Stimulated activated memory B cell treated with anti-CD40 and anti-IgM and Interleukin-4, amounts not matched to agents 10 μg/mL and 1 μg/mL and 100 μg/mL, for 72 hours (primary cell): ENCODE results near the gene TMEM156.
"Not testable (repeated sequence)": the region's sequence is repeated elsewhere in the genome, so short reads cannot be mapped to it uniquely, and the experiment has no call there.

ENCODE experiments used
- ATAC-seq: fragments of 150-1000 bp; cut with Tn5 transposase; 2 replicates; pipeline ENCODE4 v1.10.0; 2021
- H3K27ac Mint-ChIP-seq: one replicate; pipeline ENCODE4 v1.8.0; 2022; ENCODE audit warnings: mild to moderate bottlenecking, mixed read lengths
- H3K27me3 Mint-ChIP-seq: one replicate; pipeline ENCODE4 v1.8.0; 2022; ENCODE audit warnings: mixed read lengths
- H3K36me3 Mint-ChIP-seq: one replicate; pipeline ENCODE4 v1.8.0; 2022; ENCODE audit warnings: mixed read lengths
- H3K4me1 Mint-ChIP-seq: one replicate; pipeline ENCODE4 v1.8.0; 2022; ENCODE audit warnings: mixed read lengths
- H3K4me3 Mint-ChIP-seq: one replicate; pipeline ENCODE4 v1.8.0; 2022; ENCODE audit warnings: mild to moderate bottlenecking, moderate library complexity, mixed read lengths
- H3K9me3 Mint-ChIP-seq: one replicate; pipeline ENCODE4 v1.8.0; 2022; ENCODE audit warnings: mixed read lengths

The TMEM156 gene

GRCh38 chr4:38943343-38943742 lies 88.9 kb downstream of the TMEM156 start:
- Mint-ChIP-seq H3K4me3 (no peak overlapping the region), H3K4me1 (peaks cover 30% of the 10 kb centered on the region), H3K36me3 (peaks cover 6% of the 10 kb centered on the region), H3K27ac (no peak overlapping the region), H3K9me3 (no peaks in the 10 kb centered on the region), H3K27me3 (no peaks in the 10 kb centered on the region)
- ATAC-seq, result no peak

DNA sequence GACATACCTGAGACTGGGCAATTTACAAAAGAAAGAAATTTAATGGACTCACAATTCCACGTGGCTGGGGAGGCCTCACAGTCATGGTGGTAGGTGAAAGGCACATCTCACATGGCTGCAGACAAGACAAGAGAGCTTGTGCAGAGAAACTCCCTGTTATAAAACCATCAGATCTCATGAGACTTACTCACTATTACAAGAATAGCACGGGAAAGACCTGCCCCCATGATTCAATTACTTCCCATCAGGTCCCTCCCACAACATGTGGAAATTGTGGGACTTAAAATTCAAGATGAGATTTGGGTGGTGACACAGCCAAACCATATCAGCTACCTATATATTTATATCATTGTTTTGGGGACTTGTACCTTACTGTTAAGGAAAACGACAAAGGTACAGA lies 90.3 kb downstream of the TMEM156 start:
- H3K27ac Mint-ChIP-seq, result peak overlapping the region; percentile 9
- ATAC-seq, H3K36me3 Mint-ChIP-seq, H3K27me3 Mint-ChIP-seq, H3K9me3 Mint-ChIP-seq, H3K4me3 Mint-ChIP-seq: not testable (repeated sequence)
- H3K4me1 Mint-ChIP-seq, result peaks cover 26% of the 10 kb centered on the region

DNA sequence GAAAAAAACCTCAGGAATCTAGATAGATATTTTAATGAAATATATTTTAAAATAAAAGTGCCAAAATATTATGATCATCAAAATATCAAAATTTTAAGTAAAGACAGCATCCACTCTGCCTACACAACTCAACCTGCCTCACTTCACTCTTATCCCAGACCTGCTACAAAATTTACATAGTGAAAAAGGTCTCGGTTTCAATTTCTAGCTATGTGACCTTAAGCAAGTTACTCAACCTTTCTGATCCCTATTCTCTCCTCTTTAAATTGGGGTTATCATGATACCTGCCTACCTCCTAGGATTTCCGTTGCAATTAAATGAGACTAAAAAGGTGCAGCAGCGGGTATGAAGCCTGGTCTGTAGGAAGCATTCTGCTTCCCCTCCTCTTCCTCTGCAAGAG lies 91.7 kb downstream of the TMEM156 start:
- H3K4me1 Mint-ChIP-seq, result peaks cover 23% of the 10 kb centered on the region
- ATAC-seq, result no peak
- no peak overlapping the region for H3K4me3 Mint-ChIP-seq
- peaks cover 6% of the 10 kb centered on the region for H3K36me3 Mint-ChIP-seq
- H3K27ac Mint-ChIP-seq, result no peak overlapping the region
- no peaks in the 10 kb centered on the region for H3K27me3 Mint-ChIP-seq
- H3K9me3 Mint-ChIP-seq, result no peaks in the 10 kb centered on the region

DNA sequence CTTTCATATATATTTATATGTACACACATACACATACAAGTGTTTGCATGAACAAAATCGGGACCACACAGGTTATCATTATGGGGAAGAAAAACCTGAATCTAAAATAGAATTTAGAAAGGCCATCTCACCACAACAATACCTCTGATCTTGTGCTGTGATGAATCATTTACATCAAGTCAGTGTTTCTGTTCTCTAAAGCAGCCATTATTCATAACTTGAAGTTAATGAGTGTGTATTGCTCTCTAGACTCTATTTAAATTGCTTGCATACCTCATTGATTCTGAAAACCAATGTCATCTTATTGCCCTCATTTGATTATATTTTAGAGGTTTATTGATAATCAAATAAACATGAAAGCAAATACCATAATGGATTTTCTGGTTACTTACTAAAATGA lies 93.0 kb downstream of the TMEM156 start:
- Mint-ChIP-seq H3K4me3 (no peak overlapping the region), H3K27me3 (no peaks in the 10 kb centered on the region)

GRCh38 chr4:38935391-38936073 lies 96.7 kb downstream of the TMEM156 start:
- Mint-ChIP-seq H3K36me3 (peaks cover 10% of the 10 kb centered on the region), H3K27ac (no peak overlapping the region), H3K9me3 (no peaks in the 10 kb centered on the region), H3K27me3 (no peaks in the 10 kb centered on the region), H3K4me3 (no peak overlapping the region), H3K4me1 (peaks cover 18% of the 10 kb centered on the region)
- ATAC-seq, result no peak

More for the DNA sequence above, 93.0 kb downstream of the TMEM156 start:
- H3K36me3 Mint-ChIP-seq, result peaks cover 6% of the 10 kb centered on the region
- peaks cover 23% of the 10 kb centered on the region for H3K4me1 Mint-ChIP-seq
- peak; percentile 92 for ATAC-seq
- peak overlapping the region; percentile 58 for H3K27ac Mint-ChIP-seq
- no peaks in the 10 kb centered on the region for H3K9me3 Mint-ChIP-seq

DNA sequence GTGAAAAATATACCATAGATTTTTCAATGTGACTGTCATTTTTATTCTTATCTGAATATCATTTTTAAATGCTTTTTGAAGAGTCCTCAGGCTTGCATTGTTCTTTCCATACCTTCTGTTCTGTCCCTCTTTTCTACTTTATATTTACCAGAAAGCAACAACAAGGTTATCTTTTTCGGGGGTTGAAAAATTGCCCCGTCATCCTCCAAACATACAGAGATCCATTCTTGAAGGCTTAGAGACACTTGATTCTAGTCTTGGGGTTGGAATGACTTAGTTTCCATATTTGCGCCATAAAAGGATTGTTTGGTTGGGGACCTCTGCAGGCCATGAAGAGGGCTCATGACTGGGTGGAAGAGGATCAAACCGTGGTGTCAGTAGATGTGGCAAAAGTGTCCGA lies 101.1 kb downstream of the TMEM156 start:
- Mint-ChIP-seq H3K4me3 (no peak overlapping the region), H3K4me1 (peaks cover 17% of the 10 kb centered on the region), H3K27ac (no peak overlapping the region), H3K27me3 (no peaks in the 10 kb centered on the region), H3K36me3 (peaks cover 30% of the 10 kb centered on the region), H3K9me3 (no peaks in the 10 kb centered on the region)
- no peak for ATAC-seq

DNA sequence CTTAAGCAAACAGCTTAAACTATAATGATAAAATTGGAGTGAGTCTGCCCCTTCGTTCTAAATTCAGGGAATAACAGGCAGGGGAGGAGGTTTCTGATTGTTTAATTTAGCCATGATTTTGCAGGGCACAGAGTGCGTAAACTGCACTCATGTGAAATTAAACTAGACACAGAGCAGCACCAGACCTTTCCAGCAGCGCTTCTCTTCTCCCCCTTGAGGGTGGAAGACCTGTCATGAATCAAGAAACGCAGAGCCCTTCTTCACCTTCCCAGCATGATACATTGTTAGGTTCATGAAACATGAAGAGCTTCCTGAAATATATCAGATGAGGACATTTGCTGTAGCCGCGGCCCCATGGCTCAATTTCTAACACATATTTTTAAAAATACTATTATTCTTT lies 101.5 kb downstream of the TMEM156 start:
- peaks cover 30% of the 10 kb centered on the region for H3K36me3 Mint-ChIP-seq
- no peak overlapping the region for H3K4me3 Mint-ChIP-seq
- no peaks in the 10 kb centered on the region for H3K9me3 Mint-ChIP-seq
- H3K27me3 Mint-ChIP-seq, result no peaks in the 10 kb centered on the region
- no peak for ATAC-seq
- peak overlapping the region; percentile 60 for H3K27ac Mint-ChIP-seq
- peaks cover 17% of the 10 kb centered on the region for H3K4me1 Mint-ChIP-seq

DNA sequence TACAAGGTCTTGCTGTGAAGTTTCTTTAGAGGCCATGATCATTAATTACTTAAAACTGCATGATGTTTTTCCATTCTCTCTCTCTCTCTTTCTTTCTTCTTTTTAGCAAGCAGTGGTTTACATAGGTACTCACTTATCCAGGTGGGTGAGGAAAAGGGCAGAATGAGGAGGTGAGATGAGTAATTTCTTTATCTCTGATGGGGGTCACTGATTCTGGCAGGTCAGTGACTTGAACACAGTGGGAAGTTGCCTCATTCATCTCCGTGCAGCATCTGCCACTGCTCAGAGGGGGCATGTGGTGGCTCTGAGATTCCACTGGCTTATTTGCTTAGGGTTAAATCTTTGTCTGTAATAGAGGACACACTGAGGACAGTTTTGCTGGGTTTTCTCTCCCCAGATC lies 102.0 kb downstream of the TMEM156 start:
- H3K4me3 Mint-ChIP-seq, result no peak overlapping the region
- peak; percentile 93 for ATAC-seq
- peak overlapping the region; percentile 60 for H3K27ac Mint-ChIP-seq
- H3K27me3 Mint-ChIP-seq, result no peaks in the 10 kb centered on the region
- H3K4me1 Mint-ChIP-seq, result peaks cover 17% of the 10 kb centered on the region
- peaks cover 30% of the 10 kb centered on the region for H3K36me3 Mint-ChIP-seq
- no peaks in the 10 kb centered on the region for H3K9me3 Mint-ChIP-seq

DNA sequence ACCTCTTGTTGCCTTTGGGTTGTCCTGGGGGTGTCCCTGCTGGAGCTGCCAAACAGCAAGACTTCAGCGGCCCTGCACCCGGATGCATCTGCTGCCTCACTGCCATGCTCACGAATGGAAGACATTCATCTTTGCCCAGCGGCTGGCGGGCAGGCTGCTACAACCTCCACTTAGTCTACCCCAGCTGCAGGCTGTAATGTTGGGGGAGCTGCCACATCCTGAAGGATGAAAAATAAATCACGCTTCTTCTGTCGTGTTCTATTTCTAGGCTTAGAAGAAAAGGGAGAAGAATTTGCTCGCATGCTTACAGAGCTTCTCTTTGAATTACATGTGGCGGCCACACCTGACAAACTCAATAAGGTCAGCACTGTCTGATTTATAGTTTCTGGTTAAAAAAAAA lies 103.2 kb downstream of the TMEM156 start:
- no peak for ATAC-seq
- H3K4me3 Mint-ChIP-seq, result no peak overlapping the region
- H3K36me3 Mint-ChIP-seq, result peaks cover 30% of the 10 kb centered on the region
- no peaks in the 10 kb centered on the region for H3K27me3 Mint-ChIP-seq
- H3K4me1 Mint-ChIP-seq, result peaks cover 17% of the 10 kb centered on the region
- no peaks in the 10 kb centered on the region for H3K9me3 Mint-ChIP-seq
- H3K27ac Mint-ChIP-seq, result peak overlapping the region; percentile 60

DNA sequence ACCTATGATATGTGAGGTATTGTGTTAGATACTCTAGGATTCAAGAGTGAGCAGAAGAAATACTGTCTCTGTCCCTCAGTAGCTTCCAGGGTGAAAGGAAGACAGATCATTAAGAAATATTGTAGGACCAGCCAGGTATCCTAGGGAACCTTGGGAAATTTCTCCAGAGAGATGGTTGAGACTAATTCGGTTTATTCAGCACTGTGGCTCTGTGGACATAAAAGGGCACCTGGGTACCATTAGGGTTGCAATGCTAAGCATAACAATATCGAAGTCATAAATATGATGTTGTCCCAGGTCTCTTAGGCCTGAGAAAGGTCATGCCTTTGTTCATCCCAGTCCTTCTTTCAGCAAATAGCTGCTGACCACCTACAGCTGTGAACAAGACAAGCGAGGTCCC lies 103.6 kb downstream of the TMEM156 start:
- Mint-ChIP-seq H3K36me3 (peaks cover 30% of the 10 kb centered on the region), H3K27ac (peak overlapping the region; percentile 60), H3K4me1 (peaks cover 17% of the 10 kb centered on the region), H3K4me3 (no peak overlapping the region), H3K9me3 (no peaks in the 10 kb centered on the region), H3K27me3 (no peaks in the 10 kb centered on the region)
- ATAC-seq, result no peak

- H3K4me1 Mint-ChIP-seq, result peaks cover 17% of the 10 kb centered on the region
Measured at GRCh38 chr4:38926896-38927295, 105.3 kb downstream of the TMEM156 start.

DNA sequence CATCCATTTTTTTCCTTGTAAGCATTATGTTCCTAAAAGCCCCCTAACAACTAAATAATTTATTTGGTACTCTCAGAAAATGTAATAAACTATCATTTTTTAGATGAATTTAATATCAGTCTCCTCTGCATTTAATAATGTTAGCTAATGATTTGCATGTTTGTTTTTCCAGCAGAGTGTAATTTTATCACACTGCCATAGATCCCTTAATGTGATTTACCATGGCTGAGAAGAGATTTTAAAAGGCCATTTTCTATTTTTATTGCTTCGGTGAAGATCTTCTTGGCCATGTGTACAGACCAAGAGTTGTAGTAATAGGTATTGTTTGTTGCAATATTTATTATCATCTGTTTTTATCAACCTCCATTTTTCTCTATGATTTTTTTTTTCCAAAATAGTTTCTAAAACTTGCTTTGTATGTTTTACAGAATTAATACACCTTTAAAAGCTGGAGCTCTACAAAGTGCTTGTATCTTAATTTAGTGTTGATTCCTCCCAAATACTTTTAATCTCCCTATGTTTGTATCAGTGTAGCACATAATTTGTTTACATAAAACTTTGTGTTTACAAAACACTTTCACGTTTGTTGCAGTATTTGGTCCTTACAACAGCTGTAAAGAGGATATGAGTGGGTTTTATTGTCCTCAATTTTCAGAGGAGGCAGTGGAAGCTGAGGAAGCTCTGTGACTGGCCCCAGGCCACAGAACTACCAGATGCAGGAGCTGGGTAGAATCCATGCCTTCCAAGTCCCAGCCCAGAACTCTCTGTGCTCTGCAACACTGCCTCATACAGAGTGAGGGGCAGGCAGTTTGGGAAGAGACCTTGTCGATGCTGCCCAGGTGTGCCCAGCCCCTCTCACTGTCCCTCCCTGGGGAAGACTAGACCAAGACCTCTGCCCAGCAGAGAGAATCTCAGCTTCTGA lies 106.5 kb downstream of the TMEM156 start:
- no peak for ATAC-seq
- Mint-ChIP-seq H3K4me1 (peaks cover 19% of the 10 kb centered on the region), H3K4me3 (no peak overlapping the region), H3K27ac (no peak overlapping the region), H3K9me3 (no peaks in the 10 kb centered on the region), H3K36me3 (peaks cover 20% of the 10 kb centered on the region), H3K27me3 (no peaks in the 10 kb centered on the region)

More at GRCh38 chr4:38926896-38927295, 105.3 kb downstream of the TMEM156 start:
- H3K27me3 Mint-ChIP-seq, result no peaks in the 10 kb centered on the region
- peaks cover 20% of the 10 kb centered on the region for H3K36me3 Mint-ChIP-seq
- H3K27ac Mint-ChIP-seq, result no peak overlapping the region
- no peak overlapping the region for H3K4me3 Mint-ChIP-seq
- H3K9me3 Mint-ChIP-seq, result no peaks in the 10 kb centered on the region
- no peak for ATAC-seq

- no peak overlapping the region for H3K4me3 Mint-ChIP-seq
- H3K4me1 Mint-ChIP-seq, result peaks cover 12% of the 10 kb centered on the region
- no peaks in the 10 kb centered on the region for H3K27me3 Mint-ChIP-seq
- no peak for ATAC-seq
- no peak overlapping the region for H3K27ac Mint-ChIP-seq
- H3K9me3 Mint-ChIP-seq, result no peaks in the 10 kb centered on the region
- H3K36me3 Mint-ChIP-seq, result peaks cover 19% of the 10 kb centered on the region
Measured at GRCh38 chr4:38924353-38924752, 107.9 kb downstream of the TMEM156 start.

DNA sequence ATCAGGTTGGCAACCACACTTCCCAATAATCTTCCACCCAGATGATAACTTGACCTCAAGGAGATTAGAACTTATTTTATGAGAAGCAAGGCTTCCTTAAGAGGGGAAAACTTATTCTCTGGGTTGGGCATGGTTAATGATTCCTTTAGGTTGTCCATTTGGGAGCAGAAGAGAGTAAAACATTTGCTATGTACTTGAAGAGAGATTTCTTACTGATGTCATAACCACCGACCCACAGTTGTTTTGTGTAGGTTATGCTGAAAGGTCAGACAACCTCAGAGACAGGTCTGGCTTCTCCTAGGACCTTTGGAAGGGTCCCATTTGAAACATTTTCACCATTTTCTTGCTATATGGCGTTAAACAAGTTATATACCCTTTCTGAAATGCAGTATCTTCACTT lies 108.5 kb downstream of the TMEM156 start:
- H3K4me1 Mint-ChIP-seq, result peaks cover 7% of the 10 kb centered on the region
- no peak overlapping the region for H3K27ac Mint-ChIP-seq
- no peaks in the 10 kb centered on the region for H3K9me3 Mint-ChIP-seq
- ATAC-seq, result no peak
- H3K27me3 Mint-ChIP-seq, result no peaks in the 10 kb centered on the region
- H3K36me3 Mint-ChIP-seq, result peaks cover 14% of the 10 kb centered on the region
- no peak overlapping the region for H3K4me3 Mint-ChIP-seq

GRCh38 chr4:38921151-38921550 lies 111.1 kb downstream of the TMEM156 start:
- H3K27ac Mint-ChIP-seq, result no peak overlapping the region
- no peaks in the 10 kb centered on the region for H3K27me3 Mint-ChIP-seq
- H3K36me3 Mint-ChIP-seq, result no peaks in the 10 kb centered on the region
- H3K9me3 Mint-ChIP-seq, result no peaks in the 10 kb centered on the region
- no peak overlapping the region for H3K4me3 Mint-ChIP-seq
- peaks cover 7% of the 10 kb centered on the region for H3K4me1 Mint-ChIP-seq
- no peak for ATAC-seq

- H3K4me3 Mint-ChIP-seq, result no peak overlapping the region
- no peaks in the 10 kb centered on the region for H3K36me3 Mint-ChIP-seq
- H3K27ac Mint-ChIP-seq, result no peak overlapping the region
- peaks cover 7% of the 10 kb centered on the region for H3K4me1 Mint-ChIP-seq
- H3K9me3 Mint-ChIP-seq, result no peaks in the 10 kb centered on the region
- no peaks in the 10 kb centered on the region for H3K27me3 Mint-ChIP-seq
- ATAC-seq, result no peak
Measured at GRCh38 chr4:38920677-38921076, 111.5 kb downstream of the TMEM156 start.
